HepG2 (cell line): ENCODE results near the gene RGS11. TPM values are rescaled to one million over a fixed set of nuclear protein-coding genes. Genes with fewer than 3 reads are reported as not detected.

Experiments used
- ATAC-seq: fragments of 200-7000 bp; cut with Tn5 transposase; 3 replicates; pipeline ENCODE4 v1.9.1; 2020; ENCODE audit warnings: mild to moderate bottlenecking, moderate library complexity
- BruUV-seq: library from RNA; stranded (reverse); fragments of 400-500 nt; replicated peaks from 2 replicates; lab custom pipeline; 2021; lab: Mats Ljungman, UMichigan
- CTCF ChIA-PET: fragments of 300-600 bp; formaldehyde crosslinking; extraction: SDS; loops from one replicate; lab custom pipeline; 2021; ENCODE audit warnings: low total read pairs, inconsistent platforms, low intra/inter-chr PET ratio; lab: Yijun Ruan, JAX
- POLR2A ChIA-PET: fragments of 350-600 bp; sonication (Branson Sonifier 250); formaldehyde crosslinking; loops from one replicate; lab custom pipeline; 2020; ENCODE audit warnings: antibody characterized with exemption, inconsistent platforms; lab: Yijun Ruan, JAX
- DNase-seq: peaks from one replicate; pipeline ENCODE4 v3.0.0-alpha.2; 2015; ENCODE audit warnings: low spot score
- FAIRE-seq: peaks from 3 replicates; lab custom pipeline; 2011; peaks lifted over from hg19 to GRCh38; lab: Jason Lieb, UNC
- H2AFZ ChIP-seq: one replicate; pipeline ENCODE4 v1.6.1; 2011; ENCODE audit warnings: low read length, inconsistent platforms
- H3K27ac ChIP-seq: fragments of 300-600 bp; 3 replicates; pipeline ENCODE4 v1.8.0; 2011; ENCODE audit warnings: mixed run types, mild to moderate bottlenecking, mixed read lengths, low read length, inconsistent platforms; ENCODE audit not compliant: insufficient read depth; ENCODE audit errors: extremely low read length
- H3K27me3 ChIP-seq, 2 experiments: fragments of 200-600 bp in 1 of 2; 2 replicates in 1 of 2; 3 replicates in 1 of 2; pipeline versions ENCODE4 v1.6.0 to v1.8.0; 2011; ENCODE audit warnings: low read length in 2 of 2, mild to moderate bottlenecking in 2 of 2, moderate library complexity in 2 of 2, inconsistent platforms in 1 of 2; ENCODE audit not compliant: insufficient read depth in 2 of 2, control insufficient read depth in 1 of 2
- H3K36me3 ChIP-seq, 2 experiments: fragments of 200-600 bp in 1 of 2; replicated peaks in 1 of 2; 2 replicates in 1 of 2; 3 replicates in 1 of 2; pipeline versions ENCODE4 v1.5.1 to v1.8.0; 2011; ENCODE audit warnings: low read length in 2 of 2, inconsistent platforms in 1 of 2; ENCODE audit not compliant: insufficient read depth in 2 of 2, control insufficient read depth in 1 of 2
- H3K4me1 ChIP-seq: 2 replicates; pipeline ENCODE4 v1.5.1; 2012; ENCODE audit warnings: low read length, inconsistent platforms; ENCODE audit not compliant: insufficient read depth
- H3K4me2 ChIP-seq: 2 replicates; pipeline ENCODE4 v1.6.0; 2011; ENCODE audit warnings: low read depth, low read length, inconsistent platforms
- H3K4me3 ChIP-seq, 3 experiments: fragments of 200-600 bp in 1 of 3; sonication (generic), shearing (Covaris generic) in 1 of 3; replicated peaks in 1 of 3; 2 replicates each; pipeline ENCODE4 v1.5.1; 2011 to 2016; ENCODE audit warnings: low read length in 3 of 3, inconsistent platforms in 2 of 3, low read depth in 2 of 3, mild to moderate bottlenecking in 2 of 3, control low read depth in 1 of 3, mixed read lengths in 1 of 3; ENCODE audit not compliant: insufficient read depth in 1 of 3
- H3K79me2 ChIP-seq: one replicate; pipeline ENCODE4 v1.6.1; 2011; ENCODE audit warnings: low read length, inconsistent platforms; ENCODE audit not compliant: insufficient read depth
- H3K9ac ChIP-seq: 2 replicates; pipeline ENCODE4 v1.6.0; 2011; ENCODE audit warnings: mild to moderate bottlenecking, low read depth, low read length, inconsistent platforms; ENCODE audit not compliant: insufficient read depth
- H3K9me3 ChIP-seq: 2 replicates; pipeline ENCODE4 v1.5.1; 2012; ENCODE audit warnings: mild to moderate bottlenecking, low read length
- H4K20me1 ChIP-seq: 2 replicates; pipeline ENCODE4 v1.6.0; 2011; ENCODE audit warnings: inconsistent platforms, mild to moderate bottlenecking, low read length, moderate library complexity; ENCODE audit not compliant: insufficient read depth
- HBP1 ChIP-seq: IDR thresholded peaks from 2 replicates; pipeline ENCODE4 v1.6.1; 2016; ENCODE audit warnings: low read depth, control low read depth
- HOXA9 ChIP-seq: sonication (generic); formaldehyde crosslinking; IDR thresholded peaks from 2 replicates; pipeline ENCODE4 v1.8.1; 2022; ENCODE audit warnings: missing genetic modification reagents, mild to moderate bottlenecking, moderate library complexity, borderline replicate concordance
- KDM5B ChIP-seq: sonication (generic); formaldehyde crosslinking; IDR thresholded peaks from 2 replicates; pipeline ENCODE4 v1.4.0; 2020; ENCODE audit warnings: missing genetic modification reagents, mild to moderate bottlenecking, borderline replicate concordance
- MXD1 ChIP-seq: sonication (generic); formaldehyde crosslinking; IDR thresholded peaks from 2 replicates; pipeline ENCODE4 v1.4.0; 2020; ENCODE audit warnings: mild to moderate bottlenecking, missing genetic modification reagents
- MXI1 ChIP-seq: IDR thresholded peaks from 3 replicates; pipeline ENCODE4 v1.6.1; 2012; ENCODE audit warnings: low read depth, low read length, inconsistent platforms, borderline replicate concordance
- RCOR2 ChIP-seq: IDR thresholded peaks from 2 replicates; pipeline ENCODE4 v1.6.1; 2016; ENCODE audit warnings: missing biosample characterization, missing genetic modification reagents
- WGBS: methylation state at CpG from one replicate; pipeline ENCODE4 v1.1.6; 2017; ENCODE audit warnings: low lambda C conversion rate; 5-methylcytosine and 5-hydroxymethylcytosine counted together
- in situ Hi-C: cut with HindIII; loops from 2 replicates; pipeline ENCODE4 v1.10.0; 2017; ENCODE audit warnings: low pct_unique_long_range_greater_than_20kb; ENCODE audit not compliant: extremely low pct_ligation_motif_present
- intact Hi-C: fragments of 100-400 bp; cut with micrococcal nuclease; formaldehyde crosslinking; loops from one replicate; pipeline ENCODE4 v1.10.0; 2022; ENCODE audit not compliant: unreplicated experiment
- polyA plus RNA-seq, 8 experiments: library from polyadenylated mRNA; depleted of rRNA in 3 of 8; stranded (reverse) in 7 of 8; unstranded in 1 of 8; fragments of >200 nt; fragmentation: Illumina TruSeq in 4 of 8; extraction: Trizol in 4 of 8; gene quantifications; 2 replicates each; pipeline versions ENCODE4 v1.2.1 to v1.2.3, GENCODE V29; 2011 to 2016; ENCODE audit warnings: low read depth in 4 of 8, missing spikeins in 1 of 8, mixed read lengths in 1 of 8; ENCODE audit not compliant: insufficient read depth in 1 of 8
- total RNA-seq, 5 experiments: library from RNA; depleted of rRNA; stranded (reverse); fragments of >200 nt; fragmentation: Illumina TruSeq; extraction: Trizol; gene quantifications; 2 replicates each; pipeline ENCODE4 v1.2.3, GENCODE V29; 2016; ENCODE audit warnings: low read depth in 1 of 5

RGS11 gene
- total and polyA plus RNA-seq, 2 of the 13 experiments (the other 11 are each of a cell fraction or from before 2014, with no cell fraction given) = 0.11 TPM; not detected in 1

GRCh38 chr16:324201-324450 lies 48.4 kb upstream of the RGS11 start:
- TF ChIP-seq RCOR2 (CRISPR knock-in tag) = no peak
- TF ChIP-seq MXD1 (CRISPR knock-in tag) = no peak
- TF ChIP-seq HBP1 (CRISPR knock-in tag) = no peak
- no peak for TF ChIP-seq MXI1
- no peak for TF ChIP-seq HOXA9 (CRISPR knock-in tag)
- TF ChIP-seq KDM5B (CRISPR knock-in tag) = no peak
- in situ Hi-C loops = no loop called here
- no peak overlapping the region for H3K4me3 ChIP-seq
- no peaks in the 10 kb centered on the region for H3K9me3 ChIP-seq
- H3K27ac ChIP-seq = no peak overlapping the region
- peaks cover 68% of the 10 kb centered on the region for H3K79me2 ChIP-seq
- no peak for FAIRE-seq
- H3K4me1 ChIP-seq = peaks cover 9% of the 10 kb centered on the region
- DNase-seq = no peak
- no peak overlapping the region for H2AFZ ChIP-seq
- ChIA-PET CTCF (no interaction called here), POLR2A (no interaction called here)
- WGBS = 98% methylated on average over 17 of the region's 17 CpGs
- H3K27me3 ChIP-seq = no peaks in the 10 kb centered on the region
- intact Hi-C loops = no loop called here
- peaks cover 43% of the 10 kb centered on the region; the same call in 1 of the 2 replicates for H4K20me1 ChIP-seq
- BruUV-seq = no TSS peak
- H3K36me3 ChIP-seq = peaks cover 5 to 35% of the 10 kb centered on the region in 2 experiments; a peak in 4 of 5 replicates
- ATAC-seq = no peak
- no peak overlapping the region for H3K4me2 ChIP-seq
- H3K9ac ChIP-seq = no peak overlapping the region
